ENCODE results near the gene PGAP1. TPM values are rescaled to one million over a fixed set of nuclear protein-coding genes. Genes with fewer than 3 reads are reported as not detected.

PGAP1 gene
- total and polyA plus RNA-seq, 12 donors: 0.99 to 9.8 (median 5.6) TPM

DNA sequence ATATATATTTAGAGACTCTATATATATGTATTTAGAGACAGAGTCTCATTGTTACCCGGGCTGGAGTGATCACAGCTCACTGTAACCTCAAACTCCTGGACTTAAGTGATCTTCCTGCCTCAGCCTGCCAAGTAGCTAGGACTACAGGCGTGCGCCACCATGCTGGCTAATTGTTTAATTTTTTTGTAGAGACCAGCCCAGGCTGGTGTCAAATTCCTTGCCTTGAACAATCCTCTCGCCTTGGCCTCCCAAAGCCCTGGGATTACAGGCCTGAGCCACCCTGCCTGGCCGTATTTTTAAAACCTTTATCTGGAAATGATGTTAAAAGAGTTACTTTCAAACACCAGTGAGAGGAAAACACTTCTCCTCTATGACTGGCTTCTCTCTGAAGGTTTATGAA lies 30.9 kb upstream of the PGAP1 start:
- H3K27me3 ChIP-seq: no peaks in the 10 kb centered on the region
- H3K9me3 ChIP-seq: no peaks in the 10 kb centered on the region
- WGBS, 2 donors: 94 to 95% methylated on average over 5 of the region's 5 CpGs
- no peaks in the 10 kb centered on the region for H3K36me3 ChIP-seq
- TF ChIP-seq, protein P1, sequence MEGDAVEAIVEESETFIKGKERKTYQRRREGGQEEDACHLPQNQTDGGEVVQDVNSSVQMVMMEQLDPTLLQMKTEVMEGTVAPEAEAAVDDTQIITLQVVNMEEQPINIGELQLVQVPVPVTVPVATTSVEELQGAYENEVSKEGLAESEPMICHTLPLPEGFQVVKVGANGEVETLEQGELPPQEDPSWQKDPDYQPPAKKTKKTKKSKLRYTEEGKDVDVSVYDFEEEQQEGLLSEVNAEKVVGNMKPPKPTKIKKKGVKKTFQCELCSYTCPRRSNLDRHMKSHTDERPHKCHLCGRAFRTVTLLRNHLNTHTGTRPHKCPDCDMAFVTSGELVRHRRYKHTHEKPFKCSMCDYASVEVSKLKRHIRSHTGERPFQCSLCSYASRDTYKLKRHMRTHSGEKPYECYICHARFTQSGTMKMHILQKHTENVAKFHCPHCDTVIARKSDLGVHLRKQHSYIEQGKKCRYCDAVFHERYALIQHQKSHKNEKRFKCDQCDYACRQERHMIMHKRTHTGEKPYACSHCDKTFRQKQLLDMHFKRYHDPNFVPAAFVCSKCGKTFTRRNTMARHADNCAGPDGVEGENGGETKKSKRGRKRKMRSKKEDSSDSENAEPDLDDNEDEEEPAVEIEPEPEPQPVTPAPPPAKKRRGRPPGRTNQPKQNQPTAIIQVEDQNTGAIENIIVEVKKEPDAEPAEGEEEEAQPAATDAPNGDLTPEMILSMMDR (IDR thresholded peaks at IDR 0.05): no peak
- no peaks in the 10 kb centered on the region for H3K4me1 ChIP-seq
- no peak for DNase-seq
- no peak for ATAC-seq
- H3K27ac ChIP-seq: no peak overlapping the region
- intact Hi-C loops (cut with DNase I): no loop called here
- H3K4me3 ChIP-seq: no peak overlapping the region

DNA sequence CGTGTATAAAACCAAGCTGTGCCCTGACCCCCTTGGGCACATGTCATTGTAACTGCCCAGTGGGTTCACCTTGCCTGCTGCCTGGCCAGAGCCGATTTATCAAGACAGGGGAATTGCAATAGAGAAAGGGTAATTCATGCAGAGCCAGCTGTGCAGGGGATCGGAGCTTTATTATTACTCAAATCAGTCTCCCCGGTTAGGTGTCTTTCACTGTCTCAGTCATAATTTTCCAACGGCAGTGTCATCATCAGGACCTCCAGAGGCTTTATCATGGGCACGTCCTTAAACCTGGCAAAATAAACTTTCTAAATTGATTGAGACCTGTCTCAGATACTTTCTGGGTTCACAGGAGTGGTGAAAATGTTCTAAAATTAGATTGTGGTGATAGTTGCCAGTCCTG lies 29.6 kb upstream of the PGAP1 start:
- no peak overlapping the region for H3K27ac ChIP-seq
- ATAC-seq: no peak
- 79 to 82% methylated on average over 6 of the region's 6 CpGs for WGBS, 2 donors
- intact Hi-C loops (cut with DNase I): no loop called here
- H3K9me3 ChIP-seq: no peaks in the 10 kb centered on the region
- H3K36me3 ChIP-seq: no peaks in the 10 kb centered on the region
- no peaks in the 10 kb centered on the region for H3K4me1 ChIP-seq
- H3K4me3 ChIP-seq: no peak overlapping the region
- H3K27me3 ChIP-seq: no peaks in the 10 kb centered on the region
- TF ChIP-seq, protein P1 (IDR thresholded peaks at IDR 0.05): no peak
- no peak for DNase-seq

DNA sequence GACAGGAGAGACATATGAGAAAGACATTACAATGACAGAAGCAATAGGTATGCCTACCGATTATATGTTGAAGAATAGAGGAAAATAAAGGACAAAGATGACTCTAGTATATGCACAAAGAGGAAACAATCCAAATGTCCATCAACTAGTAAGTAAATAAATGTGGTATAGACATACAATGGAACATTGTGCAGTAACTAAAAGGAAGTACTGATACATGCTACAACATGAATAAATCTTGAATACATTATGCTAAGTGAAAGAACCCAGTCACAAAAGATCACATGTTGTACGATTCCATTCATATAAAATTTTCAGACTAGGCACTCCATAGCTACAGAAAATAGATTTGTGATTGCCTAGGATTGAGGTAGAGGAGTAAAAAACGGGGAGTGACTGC lies 28.5 kb upstream of the PGAP1 start:
- H3K36me3 ChIP-seq: no peaks in the 10 kb centered on the region
- ATAC-seq: no peak
- 55 to 74% methylated on average over 3 of the region's 3 CpGs for WGBS, 2 donors

DNA sequence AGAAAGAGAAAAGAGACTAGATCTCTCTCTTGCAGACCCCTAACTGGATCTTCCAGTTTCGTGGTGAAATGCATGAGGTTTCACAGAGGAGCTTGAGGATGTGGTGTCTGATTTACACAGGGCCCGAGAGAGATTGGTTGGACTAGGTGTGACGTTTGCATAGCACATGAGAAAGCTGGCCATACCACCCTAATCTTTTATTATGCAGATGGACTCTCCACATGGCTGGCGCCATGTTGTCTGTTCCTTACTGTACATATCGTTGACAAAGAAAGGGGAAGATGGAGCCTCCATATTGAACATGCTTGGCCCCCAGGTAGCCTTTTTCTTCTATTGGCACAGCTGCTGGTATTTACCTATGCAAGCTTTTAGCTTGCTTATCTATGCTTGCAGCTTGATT lies 27.5 kb upstream of the PGAP1 start:
- no peaks in the 10 kb centered on the region for H3K9me3 ChIP-seq
- H3K27ac ChIP-seq: no peak overlapping the region
- ATAC-seq (no peak), DNase-seq (no peak)
- intact Hi-C loops (cut with DNase I): no loop called here
- no peak overlapping the region for H3K4me3 ChIP-seq
- 89 to 93% methylated on average over 5 of the region's 5 CpGs for WGBS, 2 donors
- H3K36me3 ChIP-seq: no peaks in the 10 kb centered on the region
- H3K4me1 ChIP-seq: no peaks in the 10 kb centered on the region
- TF ChIP-seq, protein P1 (IDR thresholded peaks at IDR 0.05): no peak
- H3K27me3 ChIP-seq: no peaks in the 10 kb centered on the region

More for the DNA sequence above, 28.5 kb upstream of the PGAP1 start:
- Histone ChIP-seq H3K27ac (no peak overlapping the region), H3K27me3 (no peaks in the 10 kb centered on the region), H3K4me1 (no peaks in the 10 kb centered on the region), H3K9me3 (no peaks in the 10 kb centered on the region), H3K4me3 (no peak overlapping the region)
- TF ChIP-seq, protein P1 (IDR thresholded peaks at IDR 0.05): no peak
- DNase-seq: no peak
- intact Hi-C loops (cut with DNase I): no loop called here

DNA sequence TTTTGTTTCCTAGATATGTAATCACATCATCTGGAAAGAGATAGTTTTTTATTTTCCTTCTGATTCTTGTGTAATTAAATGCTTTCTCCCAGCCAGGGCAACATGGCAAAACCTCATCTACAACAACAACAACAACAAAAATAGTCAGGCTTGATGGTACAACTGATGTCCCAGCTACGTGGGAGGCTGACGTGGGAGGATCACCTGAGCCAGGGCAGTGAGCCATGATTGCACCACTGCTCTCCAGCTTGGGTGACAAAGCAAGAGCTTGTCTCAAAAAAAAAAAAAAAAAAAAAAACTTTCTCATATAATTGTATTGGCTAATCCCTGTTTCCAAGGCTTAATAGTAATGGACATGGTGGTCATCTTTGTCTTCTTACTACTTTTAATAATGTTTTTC lies 26.4 kb upstream of the PGAP1 start:
- Histone ChIP-seq H3K9me3 (no peaks in the 10 kb centered on the region), H3K4me3 (no peak overlapping the region), H3K27ac (no peak overlapping the region), H3K27me3 (no peaks in the 10 kb centered on the region), H3K4me1 (no peaks in the 10 kb centered on the region), H3K36me3 (no peaks in the 10 kb centered on the region)
- TF ChIP-seq, protein P1 (IDR thresholded peaks at IDR 0.05): no peak
- DNase-seq (no peak), ATAC-seq (no peak)
- 88 to 91% methylated on average over 2 of the region's 2 CpGs for WGBS, 2 donors
- intact Hi-C loops (cut with DNase I): no loop called here
